Activated B cell treated with CpG ODN at 0.5 μM for 24 hours (primary cell): Measurements from ENCODE around the gene TMEM250. TPM values are rescaled to one million over a fixed set of nuclear protein-coding genes. Genes with fewer than 3 reads are reported as not detected.

Source experiments
- ATAC-seq: fragments of 200-7000 bp; cut with Tn5 transposase; one replicate; pipeline ENCODE4 v1.10.0; 2021; ENCODE audit warnings: low read depth, mild to moderate bottlenecking, moderate library complexity
- CTCF ChIA-PET: fragments of 350-600 bp; sonication (Branson Sonifier 250); formaldehyde crosslinking; loops from one replicate; lab custom pipeline; 2021; ENCODE audit warnings: antibody characterized with exemption; lab: Charles Lee
- POLR2A ChIA-PET: fragments of 350-600 bp; sonication (Branson Sonifier 250); formaldehyde crosslinking; loops from one replicate; lab custom pipeline; 2021; ENCODE audit warnings: antibody characterized with exemption; lab: Charles Lee
- DNase-seq: peaks from one replicate; pipeline ENCODE4 v3.0.0; 2022
- H3K27ac Mint-ChIP-seq: one replicate; pipeline ENCODE4 v1.8.0; 2020; ENCODE audit warnings: mixed read lengths
- H3K27me3 Mint-ChIP-seq: one replicate; pipeline ENCODE4 v1.8.0; 2021; ENCODE audit warnings: mixed read lengths
- H3K36me3 Mint-ChIP-seq: one replicate; pipeline ENCODE4 v1.8.0; 2021; ENCODE audit warnings: low read depth, mixed read lengths
- H3K4me1 Mint-ChIP-seq: one replicate; pipeline ENCODE4 v1.8.0; 2021; ENCODE audit warnings: mixed read lengths
- H3K4me3 Mint-ChIP-seq: one replicate; pipeline ENCODE4 v1.8.0; 2020; ENCODE audit warnings: mild to moderate bottlenecking, mixed read lengths
- H3K9me3 Mint-ChIP-seq: one replicate; pipeline ENCODE4 v1.8.0; 2020; ENCODE audit warnings: mixed read lengths
- CTCF ChIP-seq: fragments of 200-600 bp; IDR thresholded peaks from one replicate; pipeline ENCODE4 v1.8.0; 2022; ENCODE audit warnings: antibody characterized with exemption, mild to moderate bottlenecking
- intact Hi-C: fragments of 100-400 bp; cut with micrococcal nuclease; formaldehyde crosslinking; loops from one replicate; pipeline ENCODE4 v1.15.1; 2024
- total RNA-seq: library from RNA; stranded (reverse); gene quantifications from 2 replicates; pipeline ENCODE4 v1.2.3, GENCODE V29; 2022

The TMEM250 gene
- total RNA-seq, 1 donor from 2014 or later: 23.4 TPM

- POLR2A ChIA-PET: no interaction called here
- no peaks in the 10 kb centered on the region for H3K36me3 Mint-ChIP-seq
- no peak for ATAC-seq
Observed at GRCh38 chr9:136142414-136142796, 23.7 kb upstream of the TMEM250 start.

GRCh38 chr9:136141682-136142413 is 23.2 kb upstream of the TMEM250 start:
- ChIA-PET POLR2A (no interaction called here), CTCF (interaction anchor here (1.3 to 1.4 kb wide), 2 partner anchors 101 to 127 kb away, joined by 3 read pairs; no protein-coding TSS in a partner anchor)
- intact Hi-C loops: no loop called here
- Mint-ChIP-seq H3K4me3 (no peak overlapping the region), H3K36me3 (no peaks in the 10 kb centered on the region), H3K27me3 (peaks cover 19% of the 10 kb centered on the region), H3K9me3 (no peaks in the 10 kb centered on the region), H3K27ac (no peak overlapping the region), H3K4me1 (no peaks in the 10 kb centered on the region)
- ATAC-seq (no peak), DNase-seq (no peak)
- TF ChIP-seq CTCF: no peak

More at GRCh38 chr9:136142414-136142796, 23.7 kb upstream of the TMEM250 start:
- TF ChIP-seq CTCF: no peak
- H3K9me3 Mint-ChIP-seq: no peaks in the 10 kb centered on the region
- DNase-seq: no peak
- H3K27me3 Mint-ChIP-seq: peaks cover 19% of the 10 kb centered on the region
- intact Hi-C loops: no loop called here
- H3K4me1 Mint-ChIP-seq: no peaks in the 10 kb centered on the region
- H3K27ac Mint-ChIP-seq: no peak overlapping the region
- no peak overlapping the region for H3K4me3 Mint-ChIP-seq
- CTCF ChIA-PET: interaction anchor here (1.3 kb wide), 1 partner anchor 126 kb away, joined by 3 read pairs; no protein-coding TSS in a partner anchor

GRCh38 chr9:136140966-136141365 is 22.3 kb upstream of the TMEM250 start:
- ATAC-seq (no peak), DNase-seq (no peak)
- Mint-ChIP-seq H3K27ac (no peak overlapping the region), H3K36me3 (no peaks in the 10 kb centered on the region), H3K9me3 (no peaks in the 10 kb centered on the region), H3K4me3 (no peak overlapping the region), H3K4me1 (no peaks in the 10 kb centered on the region), H3K27me3 (peaks cover 14% of the 10 kb centered on the region)
- TF ChIP-seq CTCF: no peak
- ChIA-PET POLR2A (no interaction called here), CTCF (interaction anchor here (1.3 to 1.4 kb wide), 2 partner anchors 102 to 128 kb away, joined by 3 read pairs; no protein-coding TSS in a partner anchor)
- intact Hi-C loops: no loop called here

GRCh38 chr9:136140046-136140445 is 21.4 kb upstream of the TMEM250 start:
- intact Hi-C loops: no loop called here
- Mint-ChIP-seq H3K9me3 (no peaks in the 10 kb centered on the region), H3K4me1 (no peaks in the 10 kb centered on the region), H3K4me3 (no peak overlapping the region), H3K27ac (no peak overlapping the region), H3K36me3 (no peaks in the 10 kb centered on the region), H3K27me3 (peaks cover 13% of the 10 kb centered on the region)
- ChIA-PET POLR2A (no interaction called here), CTCF (interaction anchor here (1.5 kb wide), 1 partner anchor 127 kb away, joined by 3 read pairs; no protein-coding TSS in a partner anchor)
- no peak for TF ChIP-seq CTCF
- ATAC-seq (no peak), DNase-seq (no peak)

GRCh38 chr9:136138566-136138965 is 19.9 kb upstream of the TMEM250 start:
- H3K27ac Mint-ChIP-seq: no peak overlapping the region
- no peak for DNase-seq
- intact Hi-C loops: no loop called here

More at GRCh38 chr9:136138566-136138965, 19.9 kb upstream of the TMEM250 start:
- Mint-ChIP-seq H3K27me3 (peaks cover 11% of the 10 kb centered on the region), H3K36me3 (no peaks in the 10 kb centered on the region), H3K9me3 (no peaks in the 10 kb centered on the region), H3K4me3 (no peak overlapping the region), H3K4me1 (peaks cover 7% of the 10 kb centered on the region)
- ChIA-PET CTCF (interaction anchor here (1.5 kb wide), 1 partner anchor 129 kb away, joined by 3 read pairs; no protein-coding TSS in a partner anchor), POLR2A (no interaction called here)
- TF ChIP-seq CTCF: no peak
- no peak for ATAC-seq
